Muscle of back (tissue), 13 donors: ENCODE measurements around the gene PCDHA3. TPM values are rescaled to one million over a fixed set of nuclear protein-coding genes. Genes with fewer than 3 reads are reported as not detected.
"Not testable (repeated sequence)": the region's sequence is repeated elsewhere in the genome, so short reads cannot be mapped to it uniquely, and the experiment has no call there.

Experiments
- DNase-seq, 3 donors: peaks; one replicate each; pipeline versions ENCODE4 v3.0.0 to v3.0.0-alpha.2; 2013
- long read RNA-seq, 9 donors: transcript quantifications; one replicate each; lab custom pipeline, GENCODE V29; 2026
- polyA plus RNA-seq, 10 donors: library from polyadenylated mRNA; unstranded; fragments of 120-200 nt; gene quantifications; one replicate each; pipeline ENCODE4 v1.2.1, GENCODE V29; 2013; ENCODE audit not compliant: insufficient read length in 10 of 10

The PCDHA3 gene
- polyA plus RNA-seq = under 1 TPM; 0.06 to 0.31 (median 0.23) TPM
- long read RNA-seq, donor 1 = 0 reads
- long read RNA-seq, donor 2 = 0 reads
- long read RNA-seq, donor 3 = 0 reads
- long read RNA-seq, donor 4 = 0 reads
- long read RNA-seq, donor 5 = 0 reads
- long read RNA-seq, donor 6 = 0 reads
- long read RNA-seq, donor 7 = 0 reads
- long read RNA-seq, donor 8 = 0 reads
- long read RNA-seq, donor 9 = 0 reads

GRCh38 chr5:140800816-140801493 is at the start of gene PCDHA3:
Gene PCDHA3 (plus strand): TSS chr5:140801057.
- no peak for DNase-seq

GRCh38 chr5:140753561-140753960 is 47.3 kb upstream of the PCDHA3 start:
- DNase-seq = no peak

GRCh38 chr5:140764177-140764973 is 36.5 kb upstream of the PCDHA3 start:
- DNase-seq = no peak

GRCh38 chr5:140767444-140767843 is 33.4 kb upstream of the PCDHA3 start:
- no peak for DNase-seq

- DNase-seq = no peak
Measured at GRCh38 chr5:140780512-140780911, 20.3 kb upstream of the PCDHA3 start.

- no peak for DNase-seq
Measured at GRCh38 chr5:140785905-140786686, 14.8 kb upstream of the PCDHA3 start, which contains the start of gene PCDHA1. Gene PCDHA1 (plus strand): TSS chr5:140786140.

GRCh38 chr5:140787422-140787821 is 13.4 kb upstream of the PCDHA3 start:
- DNase-seq = not testable (repeated sequence)

GRCh38 chr5:140787849-140788504 is 12.9 kb upstream of the PCDHA3 start:
- not testable (repeated sequence) for DNase-seq

GRCh38 chr5:140791089-140791488 is 9.8 kb upstream of the PCDHA3 start:
- DNase-seq = no peak

- DNase-seq = no peak
Measured at GRCh38 chr5:140794595-140795258, 6.1 kb upstream of the PCDHA3 start, which contains the start of gene PCDHA2. Gene PCDHA2 (plus strand): TSS chr5:140794852.

- no peak for DNase-seq
Measured at GRCh38 chr5:140795259-140795641, 5.6 kb upstream of the PCDHA3 start.

GRCh38 chr5:140796072-140796717 is 4.7 kb upstream of the PCDHA3 start:
- not testable (repeated sequence) for DNase-seq

GRCh38 chr5:140796718-140797095 is 4.2 kb upstream of the PCDHA3 start:
- DNase-seq = no peak

- no peak for DNase-seq
Measured at GRCh38 chr5:140801494-140801841, 611 bp downstream of the PCDHA3 start.

- not testable (repeated sequence) for DNase-seq
Measured at GRCh38 chr5:140802381-140802780, 1.5 kb downstream of the PCDHA3 start.

GRCh38 chr5:140802781-140803271 is 2.0 kb downstream of the PCDHA3 start:
- DNase-seq = no peak

GRCh38 chr5:140806834-140807775 is 6.2 kb downstream of the PCDHA3 start, which contains the start of gene PCDHA4:
Gene PCDHA4 (plus strand): TSS chr5:140807068.
- DNase-seq = no peak

- DNase-seq = not testable (repeated sequence)
Measured at GRCh38 chr5:140808241-140808888, 7.5 kb downstream of the PCDHA3 start.
